ENCODE data around the gene SECISBP2. TPM values are rescaled to one million over a fixed set of nuclear protein-coding genes. Genes with fewer than 3 reads are reported as not detected.
"Not testable (repeated sequence)": the region's sequence is repeated elsewhere in the genome, so short reads cannot be mapped to it uniquely, and the experiment has no call there.

SECISBP2 gene
- polyA plus RNA-seq, 1 experiment = 14.3 TPM

GRCh38 chr9:89342213-89342612 lies 23.9 kb downstream of the SECISBP2 start:
- ChIA-PET POLR2A (no interaction called here), CTCF (interaction anchor here (1.1 kb wide), 1 partner anchor 21 kb away, joined by 3 read pairs; no protein-coding TSS in a partner anchor)
- DNase-seq (ENCODE audit: low read depth) = no peak
- peaks cover 16% of the 10 kb centered on the region for H3K36me3 ChIP-seq (ENCODE audit: control insufficient read depth, insufficient read depth, low read length)
- H3K4me3 ChIP-seq (ENCODE audit: low read depth, low read length) = no peak overlapping the region
- TF ChIP-seq, protein P1, sequence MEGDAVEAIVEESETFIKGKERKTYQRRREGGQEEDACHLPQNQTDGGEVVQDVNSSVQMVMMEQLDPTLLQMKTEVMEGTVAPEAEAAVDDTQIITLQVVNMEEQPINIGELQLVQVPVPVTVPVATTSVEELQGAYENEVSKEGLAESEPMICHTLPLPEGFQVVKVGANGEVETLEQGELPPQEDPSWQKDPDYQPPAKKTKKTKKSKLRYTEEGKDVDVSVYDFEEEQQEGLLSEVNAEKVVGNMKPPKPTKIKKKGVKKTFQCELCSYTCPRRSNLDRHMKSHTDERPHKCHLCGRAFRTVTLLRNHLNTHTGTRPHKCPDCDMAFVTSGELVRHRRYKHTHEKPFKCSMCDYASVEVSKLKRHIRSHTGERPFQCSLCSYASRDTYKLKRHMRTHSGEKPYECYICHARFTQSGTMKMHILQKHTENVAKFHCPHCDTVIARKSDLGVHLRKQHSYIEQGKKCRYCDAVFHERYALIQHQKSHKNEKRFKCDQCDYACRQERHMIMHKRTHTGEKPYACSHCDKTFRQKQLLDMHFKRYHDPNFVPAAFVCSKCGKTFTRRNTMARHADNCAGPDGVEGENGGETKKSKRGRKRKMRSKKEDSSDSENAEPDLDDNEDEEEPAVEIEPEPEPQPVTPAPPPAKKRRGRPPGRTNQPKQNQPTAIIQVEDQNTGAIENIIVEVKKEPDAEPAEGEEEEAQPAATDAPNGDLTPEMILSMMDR (IDR thresholded peaks at IDR 0.05; ENCODE audit: insufficient read depth, low read depth, low read length) = no peak
- H3K27me3 ChIP-seq (ENCODE audit: control insufficient read depth, insufficient read depth, low read length) = no peaks in the 10 kb centered on the region

- TF ChIP-seq, protein P1 (IDR thresholded peaks at IDR 0.05; ENCODE audit: insufficient read depth, low read depth, low read length) = no peak
- CTCF ChIA-PET = interaction anchor here (1.1 kb wide), 1 partner anchor 20 kb away, joined by 3 read pairs; no protein-coding TSS in a partner anchor
- DNase-seq (ENCODE audit: low read depth) = no peak
- H3K4me3 ChIP-seq (ENCODE audit: low read depth, low read length) = no peak overlapping the region
- peaks cover 16% of the 10 kb centered on the region for H3K36me3 ChIP-seq (ENCODE audit: control insufficient read depth, insufficient read depth, low read length)
- POLR2A ChIA-PET = no interaction called here
- no peaks in the 10 kb centered on the region for H3K27me3 ChIP-seq (ENCODE audit: control insufficient read depth, insufficient read depth, low read length)
These were observed 24.6 kb downstream of the SECISBP2 start for GRCh38 chr9:89342948-89343347.

GRCh38 chr9:89343812-89344211 lies 25.5 kb downstream of the SECISBP2 start:
- DNase-seq (ENCODE audit: low read depth); H3K27me3 ChIP-seq (ENCODE audit: control insufficient read depth, insufficient read depth, low read length); POLR2A ChIA-PET; H3K4me3 ChIP-seq (ENCODE audit: low read depth, low read length); CTCF ChIA-PET: not testable (repeated sequence)
- H3K36me3 ChIP-seq (ENCODE audit: control insufficient read depth, insufficient read depth, low read length) = peaks cover 20% of the 10 kb centered on the region

- ChIA-PET POLR2A (no interaction called here), CTCF (interaction anchor here (1.6 kb wide), 1 partner anchor 12 kb away, joined by 5 read pairs; no protein-coding TSS in a partner anchor)
- Histone ChIP-seq H3K36me3 (ENCODE audit: control insufficient read depth, insufficient read depth, low read length) (peaks cover 23% of the 10 kb centered on the region), H3K4me3 (ENCODE audit: low read depth, low read length) (no peak overlapping the region), H3K27me3 (ENCODE audit: control insufficient read depth, insufficient read depth, low read length) (no peaks in the 10 kb centered on the region)
- TF ChIP-seq, protein P1 (IDR thresholded peaks at IDR 0.05; ENCODE audit: insufficient read depth, low read depth, low read length) = no peak
- no peak for DNase-seq (ENCODE audit: low read depth)
These were observed 27.2 kb downstream of the SECISBP2 start for GRCh38 chr9:89345476-89345875.

DNA sequence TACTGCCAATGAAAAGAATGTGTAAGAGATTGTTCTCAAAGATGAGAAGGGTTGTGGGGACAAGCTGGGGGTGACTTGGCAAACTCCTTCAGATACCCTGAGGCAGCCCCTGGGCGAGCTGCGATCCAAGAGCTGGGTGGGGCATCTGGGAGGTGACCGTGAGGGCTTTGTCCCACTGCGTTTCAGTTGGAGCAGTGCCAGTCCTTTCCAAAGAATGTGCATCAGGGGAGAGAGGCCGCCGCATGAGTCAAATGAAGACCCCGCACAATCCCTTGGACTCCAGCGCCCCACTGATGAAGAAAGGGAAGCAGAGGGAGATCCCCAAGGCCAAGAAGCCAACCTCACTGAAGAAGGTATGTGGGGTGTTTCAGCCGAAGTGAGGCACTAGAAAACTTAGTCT lies 28.4 kb downstream of the SECISBP2 start:
- POLR2A ChIA-PET = no interaction called here
- no peak for DNase-seq (ENCODE audit: low read depth)
- CTCF ChIA-PET = interaction anchor here (1.3 kb wide), 1 partner anchor 202 kb away, joined by 3 read pairs; no protein-coding TSS in a partner anchor
- no peak overlapping the region for H3K4me3 ChIP-seq (ENCODE audit: low read depth, low read length)
- H3K36me3 ChIP-seq (ENCODE audit: control insufficient read depth, insufficient read depth, low read length) = peaks cover 28% of the 10 kb centered on the region
- TF ChIP-seq, protein P1 (IDR thresholded peaks at IDR 0.05; ENCODE audit: insufficient read depth, low read depth, low read length) = no peak
- no peaks in the 10 kb centered on the region for H3K27me3 ChIP-seq (ENCODE audit: control insufficient read depth, insufficient read depth, low read length)

- CTCF ChIA-PET = interaction anchor here (1.3 kb wide), 1 partner anchor 201 kb away, joined by 3 read pairs; no protein-coding TSS in a partner anchor
- peaks cover 31% of the 10 kb centered on the region for H3K36me3 ChIP-seq (ENCODE audit: control insufficient read depth, insufficient read depth, low read length)
- POLR2A ChIA-PET = no interaction called here
- TF ChIP-seq, protein P1 (IDR thresholded peaks at IDR 0.05; ENCODE audit: insufficient read depth, low read depth, low read length) = no peak
- no peak for DNase-seq (ENCODE audit: low read depth)
- H3K27me3 ChIP-seq (ENCODE audit: control insufficient read depth, insufficient read depth, low read length) = no peaks in the 10 kb centered on the region
- H3K4me3 ChIP-seq (ENCODE audit: low read depth, low read length) = no peak overlapping the region
These were observed 29.4 kb downstream of the SECISBP2 start for GRCh38 chr9:89347651-89348050.
